ENCODE data around the gene TRIM33. TPM values are rescaled to one million over a fixed set of nuclear protein-coding genes. Genes with fewer than 3 reads are reported as not detected.

TRIM33 gene
- total and polyA plus RNA-seq, 2 of the 13 experiments (the other 11 are each of a cell fraction or from before 2014, with no cell fraction given) = 35.5 to 42.2 TPM

DNA sequence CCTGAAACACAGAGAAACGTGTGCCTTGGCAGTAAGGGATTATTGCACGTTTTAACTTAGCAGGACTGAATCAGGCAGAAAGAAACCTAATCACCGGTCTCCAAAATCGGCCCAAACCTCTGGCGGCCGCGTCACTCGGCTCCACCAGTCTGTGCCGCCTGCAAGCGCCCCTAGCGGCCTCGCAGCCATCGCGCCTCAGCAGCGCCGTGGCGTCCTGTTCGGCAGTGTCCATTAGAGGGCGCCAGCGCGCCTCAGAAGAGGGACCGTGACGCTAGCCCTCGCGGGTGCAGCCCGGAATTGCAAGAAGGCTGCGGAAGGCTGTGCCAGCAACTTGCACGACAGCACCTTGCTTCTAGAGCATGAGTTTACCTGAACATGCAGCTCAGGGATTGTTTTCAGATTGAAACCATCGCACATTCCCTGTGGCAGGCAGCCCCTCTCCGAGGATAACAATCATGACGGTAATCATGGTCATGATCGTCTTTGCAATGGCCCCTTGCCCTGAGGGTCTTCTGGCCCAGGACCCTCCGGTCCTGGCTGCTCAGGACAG, 164.4 kb downstream of the TRIM33 start (continued):
- TF ChIP-seq ZBTB40 (IDR thresholded peaks at IDR 0.05) = no peak
- 0 out of 2 replicates have a peak, but pooled peaks have one; percentile 13 for TF ChIP-seq ZBTB40 (CRISPR knock-in tag; IDR thresholded peaks at IDR 0.05)
- TF ChIP-seq E2F1 (CRISPR knock-in tag; IDR thresholded peaks at IDR 0.05) = no peak
- TF ChIP-seq ZBTB38 (CRISPR knock-in tag; IDR thresholded peaks at IDR 0.05) = 0 out of 2 replicates have a peak, but pooled peaks have one; percentile 35
- TF ChIP-seq, protein P1, sequence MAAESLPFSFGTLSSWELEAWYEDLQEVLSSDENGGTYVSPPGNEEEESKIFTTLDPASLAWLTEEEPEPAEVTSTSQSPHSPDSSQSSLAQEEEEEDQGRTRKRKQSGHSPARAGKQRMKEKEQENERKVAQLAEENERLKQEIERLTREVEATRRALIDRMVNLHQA (CRISPR knock-in tag; IDR thresholded peaks at IDR 0.05) = no peak
- TF ChIP-seq, protein P2, sequence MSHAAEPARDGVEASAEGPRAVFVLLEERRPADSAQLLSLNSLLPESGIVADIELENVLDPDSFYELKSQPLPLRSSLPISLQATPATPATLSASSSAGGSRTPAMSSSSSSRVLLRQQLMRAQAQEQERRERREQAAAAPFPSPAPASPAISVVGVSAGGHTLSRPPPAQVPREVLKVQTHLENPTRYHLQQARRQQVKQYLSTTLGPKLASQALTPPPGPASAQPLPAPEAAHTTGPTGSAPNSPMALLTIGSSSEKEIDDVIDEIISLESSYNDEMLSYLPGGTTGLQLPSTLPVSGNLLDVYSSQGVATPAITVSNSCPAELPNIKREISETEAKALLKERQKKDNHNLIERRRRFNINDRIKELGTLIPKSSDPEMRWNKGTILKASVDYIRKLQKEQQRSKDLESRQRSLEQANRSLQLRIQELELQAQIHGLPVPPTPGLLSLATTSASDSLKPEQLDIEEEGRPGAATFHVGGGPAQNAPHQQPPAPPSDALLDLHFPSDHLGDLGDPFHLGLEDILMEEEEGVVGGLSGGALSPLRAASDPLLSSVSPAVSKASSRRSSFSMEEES (CRISPR knock-in tag; IDR thresholded peaks at IDR 0.05) = 0 out of 2 replicates have a peak, but pooled peaks have one; percentile 47
- peak; percentile 87 for TF ChIP-seq ZNF687 (CRISPR knock-in tag; IDR thresholded peaks at IDR 0.05)
- no peak for TF ChIP-seq ZKSCAN1 (IDR thresholded peaks at IDR 0.05; ENCODE audit: low read length)
- no peak for TF ChIP-seq LCORL (IDR thresholded peaks at IDR 0.05)
- peak; percentile 88 for TF ChIP-seq LCORL (CRISPR knock-in tag; IDR thresholded peaks at IDR 0.05)
- no peak for TF ChIP-seq KLF12 (CRISPR knock-in tag; IDR thresholded peaks at IDR 0.05; ENCODE audit: borderline replicate concordance)
- no peak; the same call in 1 of the 2 replicates for TF ChIP-seq ZNF572 (CRISPR knock-in tag; IDR thresholded peaks at IDR 0.05)
- TF ChIP-seq FOXC1 (CRISPR knock-in tag; IDR thresholded peaks at IDR 0.05; ENCODE audit: borderline replicate concordance) = peak; percentile 58; the same call in 1 of the 2 replicates
